Breast epithelium (tissue), 4 donors: ENCODE measurements around the gene PANX3. TPM values are rescaled to one million over a fixed set of nuclear protein-coding genes. Genes with fewer than 3 reads are reported as not detected.

Experiments
- DNase-seq, 2 donors: peaks; one replicate each; pipeline ENCODE4 v3.0.0-alpha.2; 2019; ENCODE audit warnings: low spot score in 2 of 2
- H3K27ac ChIP-seq, 2 donors: fragments of 200-600 bp; sonication (generic) in 1 of 2; one replicate each; pipeline ENCODE4 v1.5.1; 2016 to 2019; ENCODE audit warnings: mild to moderate bottlenecking in 1 of 2
- H3K27me3 ChIP-seq, 2 donors: fragments of 200-600 bp; sonication (generic) in 1 of 2; one replicate each; pipeline versions ENCODE4 v1.5.1 to v1.6.0; 2017 to 2019; ENCODE audit warnings: control low read depth in 1 of 2, mild to moderate bottlenecking in 1 of 2
- H3K36me3 ChIP-seq: fragments of 200-600 bp; one replicate; pipeline ENCODE4 v1.5.1; 2019
- H3K4me1 ChIP-seq, 2 donors: fragments of 200-600 bp; sonication (generic); one replicate each; pipeline ENCODE4 v1.5.1; 2016 to 2019; ENCODE audit warnings: control low read depth in 1 of 2
- H3K4me3 ChIP-seq, 3 donors: fragments of 200-600 bp; sonication (generic); 1 replicate in 2 of 3; 2 replicates in 1 of 3; pipeline ENCODE4 v1.5.1; 2016 to 2019; ENCODE audit warnings: mild to moderate bottlenecking in 3 of 3, moderate library complexity in 2 of 3
- H3K9me3 ChIP-seq, 2 donors: fragments of 200-600 bp; sonication (generic) in 1 of 2; one replicate each; pipeline ENCODE4 v1.5.1; 2016 to 2019; ENCODE audit warnings: control low read depth in 1 of 2
- POLR2A ChIP-seq: fragments of 450-650 bp; IDR thresholded peaks from one replicate; pipeline ENCODE4 v1.6.1; 2016; ENCODE audit warnings: antibody characterized with exemption, mild to moderate bottlenecking, moderate library complexity
- POLR2AphosphoS5 ChIP-seq, 3 donors: sonication (generic); formaldehyde crosslinking; IDR thresholded peaks; one replicate each; pipeline ENCODE4 v1.6.1; 2017; ENCODE audit warnings: antibody characterized with exemption in 3 of 3
- intact Hi-C: fragments of 100-400 bp; cut with DNase I; formaldehyde crosslinking; loops from one replicate; pipeline ENCODE4 v1.15.1; 2023; ENCODE audit warnings: low total_unique reads
- total RNA-seq, 3 donors: library from RNA; depleted of rRNA; stranded (reverse); fragments of >200 nt; gene quantifications; one replicate each; pipeline ENCODE4 v1.1.0, GENCODE V29; 2016
- TF ChIP-seq, protein P1 (sequence below), 3 donors: fragments of 450-650 bp; IDR thresholded peaks; one replicate each; pipeline ENCODE4 v1.5.1; 2016 to 2017; ENCODE audit warnings: antibody characterized with exemption in 3 of 3, mild to moderate bottlenecking in 3 of 3, moderate library complexity in 3 of 3

Gene PANX3
- total RNA-seq, 3 donors from 2014 or later = not detected

DNA sequence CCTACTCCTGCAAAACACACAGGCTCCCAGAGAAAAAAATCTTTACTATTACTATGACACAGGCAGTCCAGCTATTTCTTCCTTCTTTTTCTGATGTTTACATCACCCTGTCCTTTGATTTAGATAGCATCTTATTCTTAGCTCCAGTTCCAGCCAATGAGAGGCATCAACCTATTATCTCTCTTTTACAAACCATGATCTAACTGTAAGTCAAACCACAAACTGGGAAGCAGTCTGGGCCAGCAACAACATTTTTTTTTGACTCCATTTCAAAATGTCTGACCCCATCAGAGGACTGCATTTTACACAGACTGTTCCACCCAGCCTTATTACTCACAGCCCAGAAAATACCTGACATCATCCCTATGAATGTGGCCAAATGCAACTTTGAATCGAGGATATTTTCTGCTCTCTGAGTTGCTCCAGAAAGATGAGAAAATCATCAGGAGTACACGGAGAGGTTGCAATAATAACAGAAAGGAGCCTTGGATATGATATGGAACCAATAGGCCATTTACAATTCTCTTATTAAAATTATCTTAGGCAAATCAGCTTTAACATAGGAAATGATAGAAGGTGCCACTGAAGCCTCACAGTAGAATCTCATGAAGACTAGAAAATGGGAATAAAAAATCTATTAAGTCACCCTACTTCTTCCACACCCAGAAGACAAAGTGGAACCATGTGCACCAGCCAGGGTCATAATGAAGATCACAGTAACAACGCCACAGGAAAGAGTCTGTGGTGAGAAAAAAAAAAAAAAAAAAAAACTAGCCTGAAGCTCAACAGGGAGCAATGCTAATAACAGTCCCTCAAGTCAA lies 32.6 kb downstream of the PANX3 start:
- no peak for TF ChIP-seq POLR2AphosphoS5 (IDR thresholded peaks at IDR 0.05)
- TF ChIP-seq, protein P1, sequence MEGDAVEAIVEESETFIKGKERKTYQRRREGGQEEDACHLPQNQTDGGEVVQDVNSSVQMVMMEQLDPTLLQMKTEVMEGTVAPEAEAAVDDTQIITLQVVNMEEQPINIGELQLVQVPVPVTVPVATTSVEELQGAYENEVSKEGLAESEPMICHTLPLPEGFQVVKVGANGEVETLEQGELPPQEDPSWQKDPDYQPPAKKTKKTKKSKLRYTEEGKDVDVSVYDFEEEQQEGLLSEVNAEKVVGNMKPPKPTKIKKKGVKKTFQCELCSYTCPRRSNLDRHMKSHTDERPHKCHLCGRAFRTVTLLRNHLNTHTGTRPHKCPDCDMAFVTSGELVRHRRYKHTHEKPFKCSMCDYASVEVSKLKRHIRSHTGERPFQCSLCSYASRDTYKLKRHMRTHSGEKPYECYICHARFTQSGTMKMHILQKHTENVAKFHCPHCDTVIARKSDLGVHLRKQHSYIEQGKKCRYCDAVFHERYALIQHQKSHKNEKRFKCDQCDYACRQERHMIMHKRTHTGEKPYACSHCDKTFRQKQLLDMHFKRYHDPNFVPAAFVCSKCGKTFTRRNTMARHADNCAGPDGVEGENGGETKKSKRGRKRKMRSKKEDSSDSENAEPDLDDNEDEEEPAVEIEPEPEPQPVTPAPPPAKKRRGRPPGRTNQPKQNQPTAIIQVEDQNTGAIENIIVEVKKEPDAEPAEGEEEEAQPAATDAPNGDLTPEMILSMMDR (IDR thresholded peaks at IDR 0.05) = no peak
- TF ChIP-seq POLR2A = no peak
- no peak for DNase-seq
- intact Hi-C loops = no loop called here
- Histone ChIP-seq H3K27me3 (no peaks in the 10 kb centered on the region), H3K4me1 (no peaks in the 10 kb centered on the region), H3K4me3 (no peak overlapping the region), H3K9me3 (no peaks in the 10 kb centered on the region), H3K27ac (no peak overlapping the region), H3K36me3 (no peaks in the 10 kb centered on the region)

DNA sequence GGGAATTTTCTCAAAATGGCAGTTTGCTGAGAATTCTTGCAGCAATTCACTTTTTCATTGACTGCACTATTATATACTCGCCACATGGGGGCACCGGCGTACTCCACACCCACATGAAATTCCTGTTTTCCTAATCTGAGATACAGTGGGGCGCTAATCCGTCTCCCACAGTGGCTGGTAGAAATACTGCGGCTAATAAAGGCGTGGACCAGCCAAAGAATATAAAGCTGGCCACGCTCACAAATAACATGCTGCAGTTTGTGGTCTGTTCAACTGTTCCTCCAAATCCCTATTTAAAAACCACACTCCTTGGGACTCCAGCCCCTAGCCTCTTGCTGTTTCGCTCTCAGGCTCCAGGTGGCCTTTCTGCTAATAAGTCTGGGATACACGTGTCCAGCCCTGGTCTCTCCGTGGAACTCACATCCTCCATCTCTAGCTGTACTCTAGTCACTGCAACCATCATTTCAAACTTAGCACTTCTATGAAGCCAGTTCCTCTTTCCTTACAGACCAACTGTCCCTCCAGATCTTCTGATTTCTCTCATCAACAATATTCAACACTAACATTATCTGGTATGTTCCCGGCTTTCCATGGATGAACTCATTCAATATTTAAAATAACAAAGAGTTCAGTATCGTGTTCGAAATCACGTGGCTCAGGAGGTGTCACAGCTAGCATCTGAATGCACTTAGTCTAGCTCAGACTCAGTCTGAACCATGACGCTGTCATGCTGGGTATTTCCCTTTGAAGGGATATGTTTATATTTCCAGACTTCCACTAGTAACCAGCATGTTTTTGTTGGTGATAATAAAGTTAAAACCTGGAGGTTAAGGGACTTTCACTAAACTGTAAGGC lies 33.4 kb downstream of the PANX3 start:
- no peaks in the 10 kb centered on the region for H3K9me3 ChIP-seq
- H3K4me3 ChIP-seq = peak overlapping the region in 2 of 3 donors; percentile 30 to 51
- no peak for TF ChIP-seq POLR2A
- TF ChIP-seq, protein P1 (IDR thresholded peaks at IDR 0.05) = peak; percentile 58 to 84 (median 83)
- TF ChIP-seq POLR2AphosphoS5 (IDR thresholded peaks at IDR 0.05) = no peak
- no peaks in the 10 kb centered on the region for H3K27me3 ChIP-seq
- no peak overlapping the region for H3K27ac ChIP-seq
- intact Hi-C loops = no loop called here
- no peaks in the 10 kb centered on the region for H3K4me1 ChIP-seq
- DNase-seq = peak in 1 of 2 donors; percentile 25
- no peaks in the 10 kb centered on the region for H3K36me3 ChIP-seq

DNA sequence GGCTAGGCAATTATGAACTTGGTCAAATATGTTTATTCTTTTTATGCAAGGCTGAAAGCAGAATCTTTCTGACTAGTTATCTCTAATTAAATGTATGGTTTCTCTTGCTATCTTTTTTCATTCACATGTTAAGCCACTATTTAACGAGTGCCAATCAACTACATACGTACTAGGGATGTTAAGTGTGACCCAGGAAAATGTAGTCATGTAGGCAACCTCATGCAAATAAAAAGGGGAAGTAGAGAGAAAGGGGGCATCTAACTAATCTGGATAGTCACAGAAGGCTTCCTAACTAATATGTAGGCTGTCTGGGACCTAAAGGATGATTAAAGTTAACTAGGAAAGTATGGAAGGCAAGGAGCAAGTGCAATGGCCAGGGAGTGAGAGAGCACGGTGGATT lies 34.9 kb downstream of the PANX3 start:
- no peak for DNase-seq
- Histone ChIP-seq H3K9me3 (no peaks in the 10 kb centered on the region), H3K27me3 (no peaks in the 10 kb centered on the region), H3K4me3 (no peak overlapping the region), H3K36me3 (no peaks in the 10 kb centered on the region), H3K27ac (no peak overlapping the region), H3K4me1 (no peaks in the 10 kb centered on the region)
- TF ChIP-seq POLR2AphosphoS5 (IDR thresholded peaks at IDR 0.05) (no peak), POLR2A (no peak)
- TF ChIP-seq, protein P1 (IDR thresholded peaks at IDR 0.05) = no peak
- intact Hi-C loops = no loop called here

DNA sequence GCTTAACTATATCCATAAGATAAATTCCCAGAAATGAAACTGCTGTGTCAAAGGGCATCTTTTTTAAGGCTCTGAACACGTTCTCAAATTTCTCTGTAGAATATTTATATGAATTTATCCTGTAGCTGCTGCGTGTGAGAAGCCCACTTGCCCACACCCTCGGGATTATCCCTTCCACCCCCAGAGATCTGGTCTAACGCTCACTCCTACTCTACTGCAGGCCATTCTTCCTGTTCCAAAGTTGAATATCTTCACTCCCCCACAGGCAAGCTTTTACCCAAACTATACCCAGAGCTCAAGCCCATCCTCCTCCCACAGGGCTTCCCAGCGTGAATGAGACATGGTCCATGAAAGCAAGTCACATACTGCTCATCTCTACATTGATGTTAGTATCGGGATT lies 37.4 kb downstream of the PANX3 start:
- no peak for DNase-seq
- no peak overlapping the region for H3K4me3 ChIP-seq

More for the DNA sequence above, 37.4 kb downstream of the PANX3 start:
- Histone ChIP-seq H3K36me3 (no peaks in the 10 kb centered on the region), H3K4me1 (no peaks in the 10 kb centered on the region), H3K27ac (no peak overlapping the region), H3K9me3 (no peaks in the 10 kb centered on the region), H3K27me3 (no peaks in the 10 kb centered on the region)
- intact Hi-C loops = no loop called here
- no peak for TF ChIP-seq POLR2A
- TF ChIP-seq, protein P1 (IDR thresholded peaks at IDR 0.05) = no peak
- no peak for TF ChIP-seq POLR2AphosphoS5 (IDR thresholded peaks at IDR 0.05)
